NCI-H128 (cell line): ENCODE results near the gene ENPP4.
"Not testable (repeated sequence)": the region's sequence is repeated elsewhere in the genome, so short reads cannot be mapped to it uniquely, and the experiment has no call there.

Experiments used
- DNase-seq: peaks from one replicate; lab custom pipeline; 2025; ENCODE audit not compliant: unreplicated experiment; lab: John Stamatoyannopoulos, UW

The ENPP4 gene, protein sequence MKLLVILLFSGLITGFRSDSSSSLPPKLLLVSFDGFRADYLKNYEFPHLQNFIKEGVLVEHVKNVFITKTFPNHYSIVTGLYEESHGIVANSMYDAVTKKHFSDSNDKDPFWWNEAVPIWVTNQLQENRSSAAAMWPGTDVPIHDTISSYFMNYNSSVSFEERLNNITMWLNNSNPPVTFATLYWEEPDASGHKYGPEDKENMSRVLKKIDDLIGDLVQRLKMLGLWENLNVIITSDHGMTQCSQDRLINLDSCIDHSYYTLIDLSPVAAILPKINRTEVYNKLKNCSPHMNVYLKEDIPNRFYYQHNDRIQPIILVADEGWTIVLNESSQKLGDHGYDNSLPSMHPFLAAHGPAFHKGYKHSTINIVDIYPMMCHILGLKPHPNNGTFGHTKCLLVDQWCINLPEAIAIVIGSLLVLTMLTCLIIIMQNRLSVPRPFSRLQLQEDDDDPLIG

DNA sequence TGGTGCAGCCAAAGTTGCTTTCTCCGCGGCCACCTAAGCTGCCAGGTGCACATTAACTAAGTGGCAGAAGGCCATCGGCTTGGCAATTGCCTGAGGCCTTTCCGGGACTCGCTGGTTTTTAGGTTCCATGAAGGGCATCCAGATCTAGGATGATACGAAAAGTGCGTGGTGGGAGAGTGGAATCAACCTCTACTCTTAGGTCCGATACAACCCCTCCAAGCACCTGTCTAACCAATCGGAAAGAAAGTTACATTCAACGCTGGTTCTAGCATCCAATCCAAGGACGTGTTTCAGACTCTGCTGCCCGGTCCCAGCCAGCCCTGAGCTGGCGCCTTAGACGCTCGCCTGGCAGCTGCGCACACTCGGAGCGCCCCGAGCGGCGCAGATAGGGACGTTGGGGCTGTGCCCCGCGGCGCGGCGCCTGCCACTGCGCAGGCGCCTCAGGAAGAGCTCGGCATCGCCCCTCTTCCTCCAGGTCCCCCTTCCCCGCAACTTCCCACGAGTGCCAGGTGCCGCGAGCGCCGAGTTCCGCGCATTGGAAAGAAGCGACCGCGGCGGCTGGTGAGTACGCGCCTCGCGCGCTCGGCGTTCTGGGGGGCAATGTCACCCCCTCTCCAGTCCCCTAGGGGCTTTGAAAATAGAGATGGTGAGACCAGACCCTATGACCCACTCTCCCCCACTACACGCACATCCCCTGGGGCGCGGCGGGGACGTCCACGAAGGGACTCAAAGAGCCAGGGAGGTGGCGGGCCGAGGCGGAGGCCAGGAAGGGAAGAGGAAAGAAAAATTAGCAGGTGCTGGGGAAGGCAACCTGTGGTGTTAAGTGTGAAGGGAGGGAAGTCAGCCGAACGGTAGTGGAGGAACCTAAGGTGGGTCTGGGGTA lies at the start of gene ENPP4:
TSS of gene ENPP4 (plus strand) at position 361 of the 883 bp plus-strand sequence. CDS start 9,595 bp downstream, outside the sequence.
- DNase-seq, result peak; percentile 93

DNA sequence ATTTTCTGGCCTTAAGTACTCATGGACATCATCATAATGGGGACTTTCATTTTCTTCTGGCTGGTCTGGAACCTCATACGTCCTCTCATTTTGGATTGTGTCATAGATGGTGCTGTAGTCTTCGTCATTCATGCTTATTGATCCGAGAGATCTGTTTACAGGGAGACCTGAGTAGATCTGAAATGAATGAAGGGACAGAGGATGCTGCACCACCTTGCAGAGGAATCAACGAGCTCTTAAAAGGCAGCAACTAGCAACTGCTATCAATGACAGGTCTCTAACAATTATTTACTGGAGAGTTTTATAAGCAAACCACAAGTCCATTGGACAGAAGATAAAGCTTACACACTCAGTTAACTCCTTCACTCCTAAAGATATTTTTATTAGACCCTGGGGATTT lies 49.7 kb upstream of the ENPP4 start:
- DNase-seq, result no peak

DNA sequence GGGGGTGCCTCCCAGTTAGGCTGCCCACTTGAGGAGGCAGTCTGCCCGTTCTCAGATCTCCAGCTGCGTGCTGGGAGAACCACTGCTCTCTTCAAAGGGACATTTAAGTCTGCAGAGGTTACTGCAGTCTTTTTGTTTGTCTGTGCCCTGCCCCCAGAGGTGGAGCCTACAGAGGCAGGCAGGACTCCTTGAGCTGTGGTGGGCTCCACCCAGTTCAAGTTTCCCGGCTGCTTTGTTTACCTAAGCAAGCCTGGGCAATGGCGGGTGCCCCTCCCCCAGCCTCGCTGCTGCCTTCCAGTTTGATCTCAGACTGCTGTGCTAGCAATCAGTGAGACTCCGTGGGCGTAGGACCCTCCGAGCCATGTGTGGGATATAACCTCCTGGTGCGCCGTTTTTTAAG lies 44.1 kb upstream of the ENPP4 start:
- DNase-seq, result not testable (repeated sequence)

DNA sequence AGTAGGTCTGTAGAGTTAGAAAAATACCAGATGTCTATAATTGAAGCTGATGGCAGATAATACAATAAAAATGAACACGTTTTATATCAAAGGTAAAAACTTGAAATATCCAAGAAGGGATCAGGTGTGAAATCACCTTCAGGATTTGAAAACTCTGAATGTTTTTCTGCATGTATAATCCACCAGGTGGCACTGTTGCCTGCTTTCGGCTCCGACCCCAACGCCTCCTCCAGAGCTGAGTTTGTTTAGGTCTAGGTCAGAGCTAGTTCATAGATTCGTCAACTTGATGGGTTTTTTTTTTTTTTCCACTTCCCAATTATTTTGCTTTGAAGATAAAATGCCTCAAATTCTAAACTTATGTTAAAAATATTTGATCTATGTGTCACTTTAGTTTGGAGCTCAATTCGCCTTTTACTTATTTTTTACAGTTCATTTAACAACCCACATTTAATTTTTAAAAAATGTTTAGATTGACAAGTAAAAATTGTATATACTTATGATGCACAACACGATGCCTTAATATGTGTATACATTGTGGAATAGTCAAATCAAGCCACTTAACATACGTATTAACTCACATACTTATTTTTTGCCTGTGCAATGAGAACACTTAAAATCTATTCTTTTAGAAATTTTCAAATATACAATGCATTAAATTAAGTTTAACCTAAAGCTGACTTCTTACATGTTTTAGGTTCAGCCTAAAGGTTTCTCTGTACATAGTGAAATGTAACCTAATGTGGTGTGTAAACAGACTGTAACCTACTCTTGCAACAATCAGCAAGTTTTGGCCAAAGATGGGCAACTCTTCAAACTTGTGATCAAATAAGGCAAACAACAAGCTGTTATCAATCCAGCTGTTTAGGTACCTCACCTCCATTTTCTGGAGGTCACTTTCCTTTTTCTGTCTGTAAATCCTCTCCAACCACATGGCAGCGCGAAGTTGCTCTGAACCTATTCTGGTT lies 39.4 kb upstream of the ENPP4 start:
- DNase-seq, result no peak

DNA sequence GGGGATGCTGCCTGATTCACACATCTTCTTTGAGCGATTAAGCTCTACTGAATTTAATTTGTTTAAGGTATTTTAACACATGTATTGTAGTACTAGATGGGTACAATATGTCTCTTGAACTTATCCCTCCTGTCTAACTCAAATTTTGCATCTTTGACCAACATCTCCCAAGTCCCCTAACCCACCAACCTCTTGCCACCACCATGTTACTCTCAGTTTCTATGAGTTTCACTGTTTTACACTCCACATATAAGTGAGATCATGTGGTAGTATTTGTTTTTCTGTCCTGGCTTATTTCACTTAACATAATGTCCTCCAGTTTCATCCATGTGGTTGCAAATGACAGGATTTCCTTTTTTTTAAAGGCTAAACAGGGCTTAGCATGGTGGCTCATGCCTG lies 38.7 kb upstream of the ENPP4 start:
- DNase-seq, result no peak

DNA sequence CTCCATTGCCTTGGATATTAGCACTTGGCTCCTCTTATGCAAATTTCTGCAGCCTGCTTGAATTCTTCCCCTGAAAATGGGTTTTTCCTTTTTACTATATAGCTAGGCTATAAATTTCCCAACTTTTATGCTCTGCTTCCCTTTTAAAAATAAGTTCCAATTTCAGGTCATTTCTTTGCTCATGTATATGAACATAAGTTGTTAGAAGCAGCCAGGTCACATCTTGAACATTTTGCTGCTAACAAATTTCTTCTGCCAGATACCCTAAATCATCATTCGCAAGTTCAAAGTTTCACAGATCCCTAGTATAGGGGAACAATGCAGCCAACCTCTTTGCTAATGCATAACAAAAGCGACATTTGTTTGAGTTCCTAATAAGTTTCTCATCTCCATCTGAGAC lies 34.5 kb upstream of the ENPP4 start:
- DNase-seq, result no peak

DNA sequence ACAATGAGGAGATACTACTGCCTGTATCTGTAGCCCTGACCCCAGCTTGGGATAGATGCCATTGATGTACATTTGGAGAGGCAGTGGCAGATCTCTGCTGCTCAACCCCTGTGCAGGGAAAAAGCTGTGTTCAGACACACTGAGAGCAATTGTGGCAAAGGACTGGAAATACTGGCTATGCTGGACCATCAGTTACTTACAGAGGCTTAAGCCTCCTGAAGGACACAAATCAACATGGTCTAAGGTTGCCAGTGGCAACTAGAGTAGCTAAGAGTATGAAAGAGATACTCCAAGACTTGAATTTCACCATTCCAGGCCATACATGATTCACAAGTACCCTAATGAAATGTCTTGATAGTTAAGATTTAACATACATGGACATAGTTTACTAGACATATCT lies 32.4 kb upstream of the ENPP4 start:
- DNase-seq, result no peak

DNA sequence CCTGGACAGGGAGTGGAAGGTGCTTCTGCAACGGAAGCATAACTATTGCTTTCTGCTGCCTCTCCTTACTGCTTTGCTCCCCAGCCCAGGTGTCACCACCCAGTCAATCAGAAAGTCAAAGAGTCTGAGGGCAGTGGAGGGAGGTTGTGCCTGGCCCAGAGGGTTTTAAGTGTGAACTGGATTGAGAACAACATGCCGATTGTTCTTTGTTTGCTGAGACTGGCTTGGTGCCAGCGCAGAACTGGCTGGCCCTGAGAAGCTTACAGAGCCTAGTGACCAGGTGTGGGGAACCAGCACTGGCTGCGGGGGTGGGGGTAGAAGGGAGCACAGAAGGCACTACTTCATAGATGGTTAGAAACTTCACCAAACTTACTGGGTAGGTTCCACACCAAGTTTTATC lies 31.1 kb upstream of the ENPP4 start:
- DNase-seq, result no peak

DNA sequence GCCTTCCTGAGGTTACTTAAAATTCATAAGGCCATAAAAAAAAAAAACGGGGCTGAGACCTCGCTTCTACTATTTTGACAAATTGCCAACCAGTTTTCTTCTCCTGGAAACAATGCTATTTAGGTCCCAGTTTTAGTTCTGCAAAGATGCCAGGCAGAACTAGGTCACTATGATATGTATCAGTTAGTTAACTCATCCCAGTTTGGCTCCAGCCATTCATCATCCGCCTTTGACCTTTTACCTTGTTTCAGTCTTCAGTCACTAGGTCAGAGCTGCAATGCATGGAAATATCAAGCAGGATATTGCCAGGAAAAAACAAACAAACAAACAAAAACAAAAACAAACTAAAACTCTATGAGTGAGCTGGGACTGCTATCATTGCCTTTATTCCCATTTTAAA lies 29.8 kb upstream of the ENPP4 start:
- no peak for DNase-seq

DNA sequence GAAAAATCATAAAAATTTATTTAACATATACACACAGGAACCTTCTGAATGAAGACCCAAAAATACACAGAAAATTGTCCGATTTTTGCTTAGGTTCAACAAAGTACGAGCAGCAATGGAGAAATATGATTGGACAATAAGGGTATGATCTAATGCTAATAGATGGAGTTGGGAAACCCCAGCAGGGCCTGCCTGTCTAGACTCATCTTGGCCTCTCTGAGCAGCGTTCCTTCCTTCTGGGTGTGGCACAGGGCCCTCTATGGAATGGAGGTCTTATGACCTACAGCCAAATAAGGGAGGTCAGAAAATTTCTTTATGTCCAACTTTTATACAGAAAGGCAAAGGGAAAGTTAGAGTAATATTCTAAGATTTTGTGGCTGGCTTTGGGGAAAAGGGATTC lies 27.7 kb upstream of the ENPP4 start:
- no peak for DNase-seq

DNA sequence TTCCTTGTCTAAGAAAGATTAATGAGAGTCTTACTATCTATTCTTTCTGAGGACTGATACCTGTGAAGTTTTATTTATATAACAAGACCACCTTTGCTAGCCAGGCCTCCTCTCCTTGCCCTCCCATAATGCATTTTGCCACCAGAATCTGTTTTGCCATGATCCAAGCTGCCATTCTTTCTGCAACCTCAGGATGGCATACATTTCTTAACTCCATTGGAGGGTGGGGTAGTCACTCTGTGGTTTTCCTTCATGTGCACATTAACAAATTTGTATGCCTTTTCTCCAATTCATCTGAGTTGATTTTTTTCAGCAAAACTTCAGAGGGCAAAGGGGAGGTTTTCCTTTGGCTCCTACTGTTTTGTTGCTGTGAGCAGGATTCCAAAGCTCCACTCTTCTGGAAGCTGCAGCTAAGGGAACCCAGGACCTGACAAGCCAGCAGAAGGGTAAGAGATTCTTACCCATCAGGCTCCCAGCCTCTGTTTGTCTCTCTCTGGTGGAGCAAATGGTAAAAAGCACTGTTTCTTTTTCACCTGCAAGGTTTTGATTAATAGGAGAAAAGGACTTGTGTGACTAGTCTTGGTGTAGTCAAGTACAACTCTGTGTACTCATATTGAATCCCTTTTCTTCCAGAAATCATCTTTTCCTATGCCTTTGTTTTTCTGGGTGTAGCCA lies 26.2 kb upstream of the ENPP4 start:
- DNase-seq, result no peak

DNA sequence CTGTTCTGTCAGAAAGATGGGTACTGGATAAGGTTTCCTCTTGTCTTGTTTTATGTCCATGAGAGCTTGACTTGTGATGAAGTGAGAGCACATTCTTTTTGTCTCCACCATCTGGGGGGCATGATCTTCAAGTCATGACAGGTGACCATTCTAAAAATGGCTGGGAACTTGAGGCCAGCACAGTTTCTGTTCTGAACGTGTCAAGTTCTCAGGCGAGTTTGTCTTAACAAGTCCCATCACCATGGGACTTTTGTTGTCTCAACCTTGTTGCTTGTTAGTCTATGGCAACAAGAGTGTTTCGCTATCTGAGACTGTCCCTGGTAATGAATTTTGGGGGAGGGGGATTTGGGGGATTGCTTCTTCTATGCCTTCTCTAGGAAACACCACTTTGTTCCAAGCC lies 25.6 kb upstream of the ENPP4 start:
- DNase-seq, result no peak

DNA sequence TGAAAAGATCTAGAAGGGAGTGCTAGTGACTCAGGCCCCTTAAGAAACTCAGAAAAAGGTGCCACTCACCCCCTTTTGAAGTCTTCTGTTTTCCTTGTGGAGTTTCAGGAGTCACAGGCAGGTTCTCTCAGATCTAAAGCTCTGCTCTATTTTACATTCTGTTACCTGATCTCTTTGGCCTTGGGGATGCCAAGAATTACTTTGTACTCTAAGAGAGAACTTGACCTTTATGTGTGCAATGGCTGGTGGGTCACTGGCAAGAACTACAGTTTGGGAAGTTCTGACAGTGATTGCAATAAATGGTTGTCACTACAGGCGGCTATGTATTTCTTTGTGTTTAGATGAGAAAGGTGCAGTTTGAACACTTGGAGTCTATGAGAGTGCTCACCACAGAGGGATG lies 24.2 kb upstream of the ENPP4 start:
- DNase-seq, result no peak

DNA sequence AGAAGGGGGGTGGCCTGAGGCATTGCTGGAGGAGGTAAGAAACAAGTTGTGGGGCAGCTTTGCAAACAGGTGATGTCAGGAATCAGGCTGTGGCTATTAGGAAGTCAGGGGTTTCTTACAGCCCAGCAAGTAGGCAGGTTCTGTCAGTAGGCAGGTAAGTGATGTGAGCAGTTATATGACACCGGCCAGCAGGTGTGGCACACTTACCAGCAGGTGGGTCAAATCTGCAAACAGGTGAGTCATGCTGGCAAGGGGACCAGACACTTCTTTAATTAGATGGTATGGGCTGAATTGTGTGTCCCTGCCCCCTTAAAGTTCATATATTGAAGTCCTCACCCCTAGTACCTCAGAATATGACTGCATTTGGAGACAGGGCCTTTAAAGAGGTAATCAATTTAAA lies 16.4 kb upstream of the ENPP4 start:
- peak; percentile 22 for DNase-seq

DNA sequence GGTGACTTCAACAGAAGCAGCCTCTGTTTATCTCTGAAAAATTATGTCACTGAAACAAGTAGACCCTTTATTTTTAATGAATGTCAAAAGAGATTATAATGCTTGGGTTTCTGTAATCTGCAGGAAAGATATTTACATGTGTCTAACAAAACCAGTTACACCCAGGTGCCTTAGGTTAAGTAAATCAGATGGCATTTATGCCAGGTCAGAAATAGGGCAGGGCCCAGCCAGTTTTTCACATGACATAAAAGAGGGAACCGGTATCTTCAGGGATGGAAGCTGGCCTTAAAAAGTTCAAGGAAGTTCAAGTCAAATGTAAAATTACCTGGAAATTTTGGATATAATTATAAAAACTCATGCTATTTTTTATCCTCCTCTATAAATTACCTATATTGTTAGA lies 14.2 kb upstream of the ENPP4 start:
- DNase-seq, result no peak

DNA sequence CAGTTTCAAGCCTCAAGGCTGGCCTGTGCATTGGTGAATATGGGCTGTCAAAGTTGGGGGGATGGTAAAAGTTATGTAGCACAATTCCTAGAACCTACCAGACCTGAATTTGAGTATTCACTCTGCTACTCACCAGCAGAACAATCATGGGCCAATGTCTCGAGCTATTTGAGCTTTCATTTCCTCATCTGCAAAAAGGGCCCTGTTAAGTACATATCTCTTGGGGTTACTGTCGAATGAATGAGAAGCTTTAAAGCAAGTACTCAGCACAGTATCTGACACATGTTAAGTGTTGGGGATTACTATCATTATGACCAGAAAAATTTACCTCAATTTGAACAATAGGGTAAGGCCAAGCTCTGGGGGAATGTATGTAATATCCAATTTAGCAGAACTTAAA lies 13.5 kb upstream of the ENPP4 start:
- DNase-seq, result no peak

DNA sequence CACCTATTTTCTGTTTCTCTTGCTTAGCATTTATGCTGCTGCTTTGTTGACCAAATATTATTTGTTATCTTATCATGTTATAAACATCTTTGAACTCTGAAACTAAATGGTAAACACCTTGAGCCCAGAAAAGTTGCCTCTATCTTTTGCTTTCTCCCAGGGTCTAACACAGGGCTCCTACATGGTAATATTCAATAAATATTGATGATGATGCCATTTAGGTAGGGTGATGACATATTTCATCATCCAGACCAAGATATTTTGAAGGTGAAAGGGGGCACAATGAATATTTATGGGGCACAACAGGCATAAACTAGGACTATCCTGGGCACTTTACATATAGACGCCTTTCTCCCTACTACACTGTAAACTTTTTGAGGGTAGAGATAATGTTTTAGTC lies 11.6 kb upstream of the ENPP4 start:
- no peak for DNase-seq

DNA sequence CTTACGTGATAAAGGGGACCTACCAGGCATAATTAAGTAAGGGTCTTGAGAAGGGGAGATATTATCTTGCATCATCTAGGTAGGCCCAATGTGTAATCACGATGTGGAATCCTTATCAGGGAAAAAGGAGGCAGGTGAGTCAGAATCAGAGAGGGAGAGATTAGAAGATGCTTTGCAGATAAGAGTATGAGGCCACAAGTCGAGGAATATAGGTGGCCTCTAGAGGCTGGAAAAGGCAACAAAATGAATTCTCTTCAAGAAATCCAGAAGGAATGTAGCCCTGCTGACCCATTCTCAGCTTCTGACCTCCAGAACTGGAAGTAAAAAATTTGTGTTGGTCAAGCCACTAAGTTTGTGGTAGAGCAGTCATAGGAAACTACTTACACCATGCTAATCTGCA lies 11.0 kb upstream of the ENPP4 start:
- no peak for DNase-seq

DNA sequence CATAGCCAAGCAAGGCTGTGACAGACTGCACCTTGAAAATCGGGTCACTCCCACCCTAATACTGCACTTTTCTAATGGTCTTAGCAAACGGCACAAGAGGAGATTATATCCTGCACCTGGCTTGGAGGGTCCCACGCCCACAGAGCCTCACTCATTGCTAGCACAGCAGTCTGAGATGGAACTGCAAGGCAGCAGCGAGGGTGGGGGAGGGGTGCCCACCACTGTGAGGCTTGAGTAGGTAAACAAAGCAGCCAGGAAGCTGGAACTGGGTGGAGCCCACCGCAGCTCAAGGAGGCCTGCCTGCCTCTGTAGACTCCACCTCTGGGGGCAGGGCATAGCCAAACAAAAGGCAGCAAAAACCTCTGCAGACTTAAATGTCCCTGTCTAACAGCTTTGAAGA lies 10.1 kb upstream of the ENPP4 start:
- DNase-seq, result not testable (repeated sequence)

DNA sequence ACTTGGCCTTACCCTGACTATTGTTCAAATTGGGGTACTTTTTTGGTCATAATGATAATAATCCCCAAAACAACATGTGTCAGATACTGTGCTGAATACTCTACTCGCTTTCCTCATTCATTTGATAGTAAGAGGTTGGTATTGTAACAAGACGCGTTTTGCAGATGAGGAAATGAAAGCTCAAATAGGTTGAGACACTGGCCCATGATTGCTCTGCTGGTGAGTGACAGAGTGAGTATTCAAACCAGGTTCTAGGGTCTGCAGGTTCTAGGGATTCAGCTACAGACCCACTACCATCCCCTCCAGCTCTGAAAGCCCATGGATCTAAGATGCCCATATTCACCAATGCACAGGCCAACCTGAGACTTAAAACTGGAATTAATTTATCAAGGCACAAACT lies 1.3 kb upstream of the ENPP4 start:
- DNase-seq, result no peak

DNA sequence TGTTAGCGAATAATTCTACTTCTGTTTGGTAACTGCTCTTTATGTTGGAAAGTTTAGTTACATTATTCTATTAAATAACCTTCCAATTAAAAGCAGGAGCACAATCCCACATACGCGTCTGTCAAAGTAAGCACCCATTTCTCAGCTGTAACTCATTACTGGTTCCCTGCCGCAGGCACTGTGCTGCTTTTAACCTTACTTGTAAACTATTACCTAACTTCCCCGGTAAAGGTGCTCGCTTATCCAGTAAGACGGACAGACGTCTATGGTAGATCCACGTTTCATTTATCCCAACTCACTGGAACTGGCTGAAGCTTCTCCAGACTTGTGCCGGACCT lies 529 bp upstream of the ENPP4 start:
- DNase-seq, result no peak
